Measurements from ENCODE around the gene PAPPA2.

PAPPA2 gene

GRCh38 chr1:176775996-176776395 lies 313.0 kb downstream of the PAPPA2 start:
- Histone ChIP-seq H4K20me1 (ENCODE audit: insufficient read depth, low read length) (no peaks in the 10 kb centered on the region), H3K79me2 (ENCODE audit: low read length) (no peaks in the 10 kb centered on the region)

GRCh38 chr1:176778056-176778455 lies 315.1 kb downstream of the PAPPA2 start:
- Histone ChIP-seq H3K79me2 (ENCODE audit: low read length) (no peaks in the 10 kb centered on the region), H3K9me3 (ENCODE audit: insufficient read depth, low read length) (no peaks in the 10 kb centered on the region), H3K36me3 (replicated peaks; ENCODE audit: low read depth, low read length) (no peaks in the 10 kb centered on the region), H3K27ac (ENCODE audit: low read length) (no peak overlapping the region), H4K20me1 (ENCODE audit: insufficient read depth, low read length) (no peaks in the 10 kb centered on the region), H3K4me3 (ENCODE audit: low read length) (no peak overlapping the region), H2AFZ (ENCODE audit: low read depth, low read length) (no peak overlapping the region), H3K9ac (ENCODE audit: low read length) (no peak overlapping the region), H3K4me1 (ENCODE audit: low read length) (no peaks in the 10 kb centered on the region), H3K4me2 (ENCODE audit: low read length) (no peak overlapping the region), H3K27me3 (ENCODE audit: low read depth, low read length) (peaks cover 33% of the 10 kb centered on the region; the same call in 1 of the 2 replicates)
- TF ChIP-seq EZH2phosphoT487 (IDR thresholded peaks at IDR 0.05; ENCODE audit: low read depth) (no peak), CTCF (IDR thresholded peaks at IDR 0.05; ENCODE audit: low read depth, low read length) (no peak)

More at GRCh38 chr1:176775996-176776395, 313.0 kb downstream of the PAPPA2 start:
- H3K36me3 ChIP-seq (replicated peaks; ENCODE audit: low read depth, low read length): no peaks in the 10 kb centered on the region
- H3K4me3 ChIP-seq (ENCODE audit: low read length): no peak overlapping the region
- H3K9ac ChIP-seq (ENCODE audit: low read length): no peak overlapping the region
- H3K4me2 ChIP-seq (ENCODE audit: low read length): no peak overlapping the region
- H3K4me1 ChIP-seq (ENCODE audit: low read length): no peaks in the 10 kb centered on the region
- no peak overlapping the region for H3K27ac ChIP-seq (ENCODE audit: low read length)
- no peaks in the 10 kb centered on the region for H3K9me3 ChIP-seq (ENCODE audit: insufficient read depth, low read length)
- peaks cover 23% of the 10 kb centered on the region; the same call in 1 of the 2 replicates for H3K27me3 ChIP-seq (ENCODE audit: low read depth, low read length)
- no peak overlapping the region for H2AFZ ChIP-seq (ENCODE audit: low read depth, low read length)
- TF ChIP-seq CTCF (IDR thresholded peaks at IDR 0.05; ENCODE audit: low read depth, low read length) (no peak), EZH2phosphoT487 (IDR thresholded peaks at IDR 0.05; ENCODE audit: low read depth) (no peak)

GRCh38 chr1:176779992-176780328 lies 317.0 kb downstream of the PAPPA2 start:
- Histone ChIP-seq H3K27ac (ENCODE audit: low read length) (no peak overlapping the region), H3K79me2 (ENCODE audit: low read length) (no peaks in the 10 kb centered on the region), H3K9me3 (ENCODE audit: insufficient read depth, low read length) (no peaks in the 10 kb centered on the region; the same call in 1 of the 2 replicates), H2AFZ (ENCODE audit: low read depth, low read length) (no peak overlapping the region), H3K36me3 (replicated peaks; ENCODE audit: low read depth, low read length) (no peaks in the 10 kb centered on the region), H3K4me2 (ENCODE audit: low read length) (no peak overlapping the region), H3K4me1 (ENCODE audit: low read length) (0 out of 2 replicates have a peak, but pooled peaks cover under 1% of the 10 kb centered on the region), H3K9ac (ENCODE audit: low read length) (no peak overlapping the region), H3K4me3 (ENCODE audit: low read length) (no peak overlapping the region), H4K20me1 (ENCODE audit: insufficient read depth, low read length) (no peaks in the 10 kb centered on the region), H3K27me3 (ENCODE audit: low read depth, low read length) (peaks cover 39% of the 10 kb centered on the region; the same call in 1 of the 2 replicates)
- TF ChIP-seq CTCF (IDR thresholded peaks at IDR 0.05; ENCODE audit: low read depth, low read length): no peak
- TF ChIP-seq EZH2phosphoT487 (IDR thresholded peaks at IDR 0.05; ENCODE audit: low read depth): no peak

- H2AFZ ChIP-seq (ENCODE audit: low read depth, low read length): no peak overlapping the region
- peaks cover 23% of the 10 kb centered on the region for H3K4me1 ChIP-seq (ENCODE audit: low read length)
- H3K9ac ChIP-seq (ENCODE audit: low read length): no peak overlapping the region
- TF ChIP-seq EZH2phosphoT487 (IDR thresholded peaks at IDR 0.05; ENCODE audit: low read depth) (no peak), CTCF (IDR thresholded peaks at IDR 0.05; ENCODE audit: low read depth, low read length) (no peak)
- no peaks in the 10 kb centered on the region; the same call in 1 of the 2 replicates for H3K9me3 ChIP-seq (ENCODE audit: insufficient read depth, low read length)
- H3K36me3 ChIP-seq (replicated peaks; ENCODE audit: low read depth, low read length): no peaks in the 10 kb centered on the region
- H3K79me2 ChIP-seq (ENCODE audit: low read length): no peaks in the 10 kb centered on the region
- no peak overlapping the region for H3K4me3 ChIP-seq (ENCODE audit: low read length)
- peaks cover 34% of the 10 kb centered on the region; the same call in 1 of the 2 replicates for H3K27me3 ChIP-seq (ENCODE audit: low read depth, low read length)
- no peak overlapping the region for H3K27ac ChIP-seq (ENCODE audit: low read length)
- no peak overlapping the region for H3K4me2 ChIP-seq (ENCODE audit: low read length)
- no peaks in the 10 kb centered on the region for H4K20me1 ChIP-seq (ENCODE audit: insufficient read depth, low read length)
Observed at GRCh38 chr1:176783309-176783708, 320.3 kb downstream of the PAPPA2 start.

All from OCI-LY3 (cell line).